Measurements from ENCODE around the gene KIAA0232. TPM values are rescaled to one million over a fixed set of nuclear protein-coding genes. Genes with fewer than 3 reads are reported as not detected.

KIAA0232 gene
- total and polyA plus RNA-seq, 10 of the 15 experiments (the other 5 are each of a cell fraction or from before 2014, with no cell fraction given) = 2.8 to 15.1 (median 10.8) TPM

DNA sequence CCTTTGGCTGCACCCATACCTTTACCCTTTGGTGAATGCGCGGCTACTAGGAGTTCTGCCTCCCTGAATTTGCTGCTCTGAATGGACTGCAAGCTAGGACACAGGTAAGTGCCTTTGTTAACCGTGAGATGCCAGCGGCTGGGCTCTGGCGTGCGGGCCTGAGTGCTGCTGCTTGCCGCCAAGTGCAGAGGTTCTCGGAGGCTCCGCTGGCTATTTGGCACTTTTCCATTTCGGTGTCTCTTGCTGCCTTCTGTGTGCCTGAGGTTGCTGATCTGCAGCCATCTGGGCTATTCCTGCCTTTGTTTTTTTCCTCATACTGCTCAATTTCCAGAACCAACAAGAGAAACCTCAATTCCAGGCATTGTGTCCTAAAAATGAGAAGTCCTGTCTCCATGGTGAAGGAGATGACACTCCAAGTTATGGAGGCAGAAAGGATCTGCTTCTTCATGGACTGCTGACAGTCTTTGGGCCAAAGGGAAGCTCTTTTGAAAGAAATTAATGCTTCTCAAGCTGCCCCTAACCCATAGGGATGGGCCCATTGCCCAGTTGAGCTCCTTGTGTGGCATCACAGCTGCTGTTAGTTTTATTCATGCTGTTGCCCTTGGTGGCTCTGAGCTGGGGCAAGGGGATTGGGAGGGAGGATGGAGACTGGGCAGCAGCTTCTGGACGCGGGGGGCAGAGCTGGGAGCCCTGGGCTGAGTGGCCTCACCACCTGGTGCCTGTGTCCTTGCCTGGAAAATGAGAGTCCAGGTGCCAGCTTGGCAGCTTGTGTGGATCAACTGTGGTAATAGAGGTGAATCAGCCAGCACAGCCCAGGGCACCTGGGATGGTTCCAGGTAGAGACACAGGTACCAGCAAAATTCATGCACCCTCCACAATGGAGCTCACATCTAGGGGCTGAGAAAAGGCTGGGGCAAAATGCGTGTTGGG, 123.3 kb downstream of the KIAA0232 start:
- RAD21 ChIA-PET (ENCODE audit: unreplicated experiment) = interaction anchor here (0.7 to 1.9 kb wide), 4 partner anchors 81 to 165 kb away, joined by 3 to 6 read pairs (median 4); partner anchors contain the start of gene GRPEL1
- Histone ChIP-seq H3K36me3 (ENCODE audit: control insufficient read depth in 2 of 2, insufficient read depth in 2 of 2, low read length in 1 of 2) (no peaks in the 10 kb centered on the region), H2AFZ (ENCODE audit: control insufficient read depth, low read depth, low read length) (no peak overlapping the region), H3K27me3 (replicated peaks in 1 of 2; ENCODE audit: control insufficient read depth in 2 of 2, insufficient read depth in 2 of 2, low read length in 1 of 2) (0 out of 4 replicates have a peak, but pooled peaks cover 0 to 3% of the 10 kb centered on the region in 2 experiments), H3K4me3 (no peak overlapping the region), H3K27ac (ENCODE audit: control insufficient read depth, insufficient read depth) (no peak overlapping the region), H3K4me2 (ENCODE audit: control insufficient read depth, insufficient read depth) (no peak overlapping the region), H3K79me2 (ENCODE audit: control insufficient read depth, insufficient read depth, low read length) (peaks cover 8% of the 10 kb centered on the region), H3K9ac (ENCODE audit: control insufficient read depth, insufficient read depth, low read length) (no peak overlapping the region), H3K4me1 (ENCODE audit: control insufficient read depth, insufficient read depth, low read length) (peaks cover 18% of the 10 kb centered on the region), H3K9me3 (replicated peaks; ENCODE audit: control insufficient read depth, insufficient read depth, low read length) (no peaks in the 10 kb centered on the region), H4K20me1 (ENCODE audit: control insufficient read depth, insufficient read depth) (no peaks in the 10 kb centered on the region)
- POLR2A ChIA-PET = no interaction called here
- CTCF ChIA-PET = interaction anchor here (1.4 to 9.5 kb wide), 4 partner anchors 25 to 177 kb away, joined by 3 to 94 read pairs (median 6); partner anchors contain the start of gene GRPEL1
- SMC1A ChIA-PET (ENCODE audit: uncharacterized antibody, unreplicated experiment) = interaction anchor here (0.9 to 1.4 kb wide), 5 partner anchors 13 to 189 kb away, joined by 3 to 5 read pairs (median 3); no protein-coding TSS in a partner anchor
- intact Hi-C loops (cut with micrococcal nuclease; ENCODE audit: unreplicated experiment) (loop anchor here (5.0 kb wide), 2 partner anchors 82 to 142 kb away; no protein-coding TSS in a partner anchor), in situ Hi-C loops (cut with MboI) (loop anchor here (5.0 kb wide), 1 partner anchor 167 kb away; no protein-coding TSS in a partner anchor)
- BruUV-seq (replicated peaks) = no TSS peak
- WGBS (ENCODE audit: insufficient coverage, insufficient replicate concordance, low lambda C conversion rate, missing lambda C conversion rate) = 95% methylated on average over 13 of the region's 13 CpGs
- ATAC-seq (no peak), DNase-seq (ENCODE audit: low read depth, low spot score) (no peak), FAIRE-seq (no peak)
- TF ChIP-seq, protein P1, sequence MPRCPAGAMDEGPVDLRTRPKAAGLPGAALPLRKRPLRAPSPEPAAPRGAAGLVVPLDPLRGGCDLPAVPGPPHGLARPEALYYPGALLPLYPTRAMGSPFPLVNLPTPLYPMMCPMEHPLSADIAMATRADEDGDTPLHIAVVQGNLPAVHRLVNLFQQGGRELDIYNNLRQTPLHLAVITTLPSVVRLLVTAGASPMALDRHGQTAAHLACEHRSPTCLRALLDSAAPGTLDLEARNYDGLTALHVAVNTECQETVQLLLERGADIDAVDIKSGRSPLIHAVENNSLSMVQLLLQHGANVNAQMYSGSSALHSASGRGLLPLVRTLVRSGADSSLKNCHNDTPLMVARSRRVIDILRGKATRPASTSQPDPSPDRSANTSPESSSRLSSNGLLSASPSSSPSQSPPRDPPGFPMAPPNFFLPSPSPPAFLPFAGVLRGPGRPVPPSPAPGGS (IDR thresholded peaks at IDR 0.05; ENCODE audit: borderline replicate concordance, insufficient read depth, low read depth, low read length, poor library complexity, severe bottlenecking) = no peak
- TF ChIP-seq HDAC2 (IDR thresholded peaks at IDR 0.05) (no peak), KAT2A (conservative IDR thresholded peaks at IDR 0.05; ENCODE audit: control insufficient read depth, low read depth, low read length) (no peak), SUZ12 (IDR thresholded peaks at IDR 0.05; ENCODE audit: unreplicated experiment) (no peak), CBX3 (IDR thresholded peaks at IDR 0.05; ENCODE audit: borderline replicate concordance, low read depth) (no peak), HDGF (IDR thresholded peaks at IDR 0.05) (no peak), GABPA (IDR thresholded peaks at IDR 0.05; ENCODE audit: low read depth) (no peak), RUNX3 (IDR thresholded peaks at IDR 0.05; ENCODE audit: low read length) (no peak)
- TF ChIP-seq, protein P2, sequence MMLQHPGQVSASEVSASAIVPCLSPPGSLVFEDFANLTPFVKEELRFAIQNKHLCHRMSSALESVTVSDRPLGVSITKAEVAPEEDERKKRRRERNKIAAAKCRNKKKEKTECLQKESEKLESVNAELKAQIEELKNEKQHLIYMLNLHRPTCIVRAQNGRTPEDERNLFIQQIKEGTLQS (IDR thresholded peaks at IDR 0.05; ENCODE audit: borderline replicate concordance, extremely low read depth, low read depth, low read length) = no peak
- TF ChIP-seq, protein P3, sequence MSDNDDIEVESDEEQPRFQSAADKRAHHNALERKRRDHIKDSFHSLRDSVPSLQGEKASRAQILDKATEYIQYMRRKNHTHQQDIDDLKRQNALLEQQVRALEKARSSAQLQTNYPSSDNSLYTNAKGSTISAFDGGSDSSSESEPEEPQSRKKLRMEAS (IDR thresholded peaks at IDR 0.05; ENCODE audit: low read depth, low read length) = no peak
- TF ChIP-seq, protein P4, sequence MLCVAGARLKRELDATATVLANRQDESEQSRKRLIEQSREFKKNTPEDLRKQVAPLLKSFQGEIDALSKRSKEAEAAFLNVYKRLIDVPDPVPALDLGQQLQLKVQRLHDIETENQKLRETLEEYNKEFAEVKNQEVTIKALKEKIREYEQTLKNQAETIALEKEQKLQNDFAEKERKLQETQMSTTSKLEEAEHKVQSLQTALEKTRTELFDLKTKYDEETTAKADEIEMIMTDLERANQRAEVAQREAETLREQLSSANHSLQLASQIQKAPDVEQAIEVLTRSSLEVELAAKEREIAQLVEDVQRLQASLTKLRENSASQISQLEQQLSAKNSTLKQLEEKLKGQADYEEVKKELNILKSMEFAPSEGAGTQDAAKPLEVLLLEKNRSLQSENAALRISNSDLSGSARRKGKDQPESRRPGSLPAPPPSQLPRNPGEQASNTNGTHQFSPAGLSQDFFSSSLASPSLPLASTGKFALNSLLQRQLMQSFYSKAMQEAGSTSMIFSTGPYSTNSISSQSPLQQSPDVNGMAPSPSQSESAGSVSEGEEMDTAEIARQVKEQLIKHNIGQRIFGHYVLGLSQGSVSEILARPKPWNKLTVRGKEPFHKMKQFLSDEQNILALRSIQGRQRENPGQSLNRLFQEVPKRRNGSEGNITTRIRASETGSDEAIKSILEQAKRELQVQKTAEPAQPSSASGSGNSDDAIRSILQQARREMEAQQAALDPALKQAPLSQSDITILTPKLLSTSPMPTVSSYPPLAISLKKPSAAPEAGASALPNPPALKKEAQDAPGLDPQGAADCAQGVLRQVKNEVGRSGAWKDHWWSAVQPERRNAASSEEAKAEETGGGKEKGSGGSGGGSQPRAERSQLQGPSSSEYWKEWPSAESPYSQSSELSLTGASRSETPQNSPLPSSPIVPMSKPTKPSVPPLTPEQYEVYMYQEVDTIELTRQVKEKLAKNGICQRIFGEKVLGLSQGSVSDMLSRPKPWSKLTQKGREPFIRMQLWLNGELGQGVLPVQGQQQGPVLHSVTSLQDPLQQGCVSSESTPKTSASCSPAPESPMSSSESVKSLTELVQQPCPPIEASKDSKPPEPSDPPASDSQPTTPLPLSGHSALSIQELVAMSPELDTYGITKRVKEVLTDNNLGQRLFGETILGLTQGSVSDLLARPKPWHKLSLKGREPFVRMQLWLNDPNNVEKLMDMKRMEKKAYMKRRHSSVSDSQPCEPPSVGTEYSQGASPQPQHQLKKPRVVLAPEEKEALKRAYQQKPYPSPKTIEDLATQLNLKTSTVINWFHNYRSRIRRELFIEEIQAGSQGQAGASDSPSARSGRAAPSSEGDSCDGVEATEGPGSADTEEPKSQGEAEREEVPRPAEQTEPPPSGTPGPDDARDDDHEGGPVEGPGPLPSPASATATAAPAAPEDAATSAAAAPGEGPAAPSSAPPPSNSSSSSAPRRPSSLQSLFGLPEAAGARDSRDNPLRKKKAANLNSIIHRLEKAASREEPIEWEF (IDR thresholded peaks at IDR 0.05; ENCODE audit: insufficient replicate concordance, low read depth, low read length) = no peak

All from GM12878 (cell line).